8988T (cell line): Measurements from ENCODE around the gene PCSK4.
A peak's percentile ranks its signal among the peaks of the same experiment; 100 is the strongest.
"Not testable (repeated sequence)": the region's sequence is repeated elsewhere in the genome, so short reads cannot be mapped to it uniquely, and the experiment has no call there.

Source experiments
- DNase-seq: peaks from one replicate; pipeline ENCODE4 v3.0.0; 2011

Gene PCSK4

DNA sequence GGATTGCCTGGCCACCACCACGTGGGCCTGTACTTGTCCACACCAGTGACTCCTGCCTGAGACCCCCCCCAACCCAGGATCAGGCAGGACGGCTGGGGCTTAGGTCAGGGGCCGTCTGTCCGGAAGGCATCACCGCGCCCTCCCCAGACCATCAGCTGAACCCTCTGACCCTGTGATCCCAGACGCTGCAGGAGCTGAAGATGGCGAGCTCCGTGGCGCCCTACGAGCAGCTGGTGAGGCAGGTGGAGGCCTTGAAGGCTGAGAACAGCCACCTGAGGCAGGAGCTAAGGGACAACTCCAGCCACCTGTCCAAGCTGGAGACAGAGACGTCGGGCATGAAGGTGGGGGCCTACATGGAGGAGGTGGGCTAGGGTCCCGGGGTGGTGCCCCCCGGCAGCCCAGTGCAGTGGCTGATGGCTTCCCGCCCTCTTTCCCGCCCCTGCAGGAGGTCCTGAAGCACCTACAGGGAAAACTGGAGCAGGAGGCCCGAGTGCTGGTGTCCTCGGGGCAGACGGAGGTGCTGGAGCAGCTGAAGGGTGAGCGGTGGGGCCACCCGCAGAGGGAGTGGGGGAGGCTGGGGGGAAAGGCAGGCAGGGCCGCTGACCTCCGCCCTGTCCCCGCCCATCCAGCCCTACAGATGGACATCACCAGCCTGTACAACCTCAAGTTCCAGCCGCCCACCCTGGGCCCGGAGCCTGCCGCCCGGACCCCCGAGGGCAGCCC is 37.2 kb downstream of the PCSK4 start:
- no peak for DNase-seq

DNA sequence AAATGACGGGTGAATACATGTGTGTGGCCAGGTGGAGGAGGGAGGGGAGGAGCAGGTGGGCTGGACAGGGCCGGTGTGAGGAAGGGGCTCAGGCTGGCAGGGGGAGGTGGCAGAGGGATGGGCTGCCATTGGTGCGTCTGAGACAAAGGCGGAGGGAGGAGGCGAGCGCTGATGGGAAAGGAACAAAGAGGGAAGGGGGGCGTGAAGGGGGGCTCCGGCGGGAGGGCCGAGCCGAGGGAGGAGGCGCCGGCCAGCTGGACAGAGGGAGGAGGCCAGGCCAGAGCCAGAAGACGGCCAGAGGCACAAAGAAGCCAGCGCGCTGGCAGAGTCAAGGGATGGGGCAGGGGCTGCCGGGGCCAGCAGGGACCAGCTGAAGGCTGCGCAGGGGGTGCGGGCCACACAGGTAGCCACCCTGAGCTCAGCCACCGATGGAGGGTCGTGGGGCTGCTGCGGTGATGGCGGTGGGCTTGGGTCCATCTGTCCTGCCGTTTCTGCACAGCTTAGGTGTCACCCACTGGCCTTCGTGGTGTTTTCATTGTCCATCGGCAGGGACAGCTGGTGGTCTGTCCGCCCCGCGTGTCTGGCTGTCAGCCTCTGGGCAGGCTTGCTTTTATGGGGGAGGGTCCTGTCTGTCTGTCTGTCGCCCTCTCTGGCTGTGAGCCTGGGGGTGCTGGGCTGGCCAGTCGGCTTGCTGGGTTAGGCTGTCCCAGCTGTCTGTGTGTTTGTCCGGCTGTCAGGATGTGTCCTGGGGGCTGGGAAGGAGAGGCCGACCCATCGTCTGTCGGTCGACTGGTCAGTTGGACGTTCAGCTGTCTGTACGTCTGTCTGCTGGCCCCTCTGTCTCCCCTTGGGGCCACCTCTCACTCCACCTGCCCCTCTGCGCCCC is 38.0 kb downstream of the PCSK4 start:
- no peak for DNase-seq

DNA sequence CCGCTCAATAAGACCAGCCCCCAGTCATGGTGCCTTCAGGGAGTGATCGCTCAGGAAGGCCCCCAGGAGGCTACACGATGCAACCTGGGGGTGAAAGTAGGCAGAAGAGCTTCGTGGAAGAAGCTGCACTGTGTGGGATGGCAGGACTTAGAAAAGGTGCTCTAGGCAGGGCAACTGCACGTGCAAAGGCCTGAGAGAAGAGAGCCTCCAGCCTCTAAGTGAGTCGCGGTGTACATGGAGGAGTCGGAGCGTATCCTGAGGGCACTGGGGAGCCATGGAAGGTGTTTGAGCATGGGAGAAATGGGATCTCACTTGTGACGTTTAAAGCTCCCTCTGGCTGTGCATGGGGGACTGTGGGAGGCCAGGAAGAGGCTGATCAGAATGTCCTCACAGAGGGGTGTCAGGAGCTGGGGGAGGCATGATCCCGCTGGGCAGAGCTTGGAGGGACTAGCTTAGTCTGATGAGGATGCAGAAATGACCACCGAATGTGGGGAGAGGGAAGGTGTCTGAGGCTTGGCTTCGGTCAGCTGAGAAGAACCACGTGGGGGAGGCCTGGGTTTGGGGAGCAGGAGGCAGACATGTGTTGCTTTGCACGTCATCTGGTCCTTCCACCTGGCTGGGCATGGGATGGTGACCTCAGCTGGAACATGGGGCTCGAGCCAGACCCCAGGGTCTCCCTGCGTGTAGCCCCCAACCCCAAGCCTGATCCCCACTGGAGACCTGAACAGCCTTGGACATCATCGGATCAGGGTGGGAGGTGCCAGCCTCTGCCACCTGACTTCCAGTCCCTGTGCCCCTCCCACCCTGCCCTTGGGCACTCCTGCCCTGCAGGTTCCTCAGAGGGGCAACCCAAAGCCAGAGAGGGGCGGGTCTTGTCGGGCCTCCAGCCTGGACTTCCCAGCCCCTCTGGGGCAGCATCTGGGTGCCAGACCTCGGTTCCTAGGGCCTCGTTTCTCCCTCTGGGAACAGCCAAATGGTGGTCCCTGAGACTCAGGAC is 39.1 kb downstream of the PCSK4 start:
- DNase-seq: no peak

DNA sequence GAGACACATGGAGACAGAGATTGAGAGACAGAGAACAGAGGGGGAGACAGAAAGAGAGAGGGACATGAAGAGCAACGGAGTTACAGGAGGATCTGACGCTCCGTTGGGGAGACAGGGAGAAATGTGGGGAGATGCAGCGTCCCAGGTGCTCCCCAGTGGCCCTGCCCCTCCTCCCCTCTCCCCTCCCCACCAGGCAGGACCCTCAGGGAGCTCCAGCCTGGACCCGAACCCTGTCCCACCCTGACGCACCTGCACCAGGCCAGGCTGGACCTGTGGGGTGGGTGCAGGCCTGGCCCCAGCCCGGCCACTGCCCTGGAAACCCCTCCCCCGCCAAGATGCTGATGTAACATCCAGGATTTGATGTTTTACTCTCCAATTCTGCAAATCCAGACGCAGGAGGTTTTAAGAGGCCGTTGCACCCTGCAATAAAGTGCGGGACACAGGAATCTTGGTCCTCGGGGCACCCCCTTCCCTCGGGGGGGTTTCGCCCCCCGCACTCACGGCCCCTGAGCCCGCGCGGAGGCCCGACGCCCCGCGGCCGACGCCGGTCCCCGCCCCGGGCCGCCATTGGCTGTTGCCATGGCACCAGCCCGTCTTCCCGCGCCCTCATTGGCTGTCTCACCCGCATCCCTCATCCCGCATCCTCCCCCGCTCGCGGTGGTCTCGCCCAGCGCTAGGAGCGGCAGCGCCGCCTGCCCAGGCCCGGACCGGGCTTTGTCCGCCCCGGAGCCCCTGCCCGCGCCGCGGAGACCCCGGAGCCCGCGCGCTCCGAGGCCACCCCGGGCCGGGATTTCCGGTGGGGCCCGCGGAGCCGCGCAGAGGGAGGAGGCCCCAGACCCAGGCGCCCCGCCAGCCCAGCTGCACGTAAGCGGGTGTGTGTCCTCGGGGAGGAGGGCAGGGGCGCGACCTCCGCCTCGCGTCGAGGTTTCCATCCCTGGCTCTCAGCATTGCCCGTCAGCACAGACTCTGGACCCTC is 40.4 kb downstream of the PCSK4 start, which contains the start of gene APC2:
Gene APC2 (plus strand): TSS at position 655 of the 976 bp plus-strand sequence. CDS start 2,881 bp downstream, outside the sequence.
- DNase-seq: no peak

DNA sequence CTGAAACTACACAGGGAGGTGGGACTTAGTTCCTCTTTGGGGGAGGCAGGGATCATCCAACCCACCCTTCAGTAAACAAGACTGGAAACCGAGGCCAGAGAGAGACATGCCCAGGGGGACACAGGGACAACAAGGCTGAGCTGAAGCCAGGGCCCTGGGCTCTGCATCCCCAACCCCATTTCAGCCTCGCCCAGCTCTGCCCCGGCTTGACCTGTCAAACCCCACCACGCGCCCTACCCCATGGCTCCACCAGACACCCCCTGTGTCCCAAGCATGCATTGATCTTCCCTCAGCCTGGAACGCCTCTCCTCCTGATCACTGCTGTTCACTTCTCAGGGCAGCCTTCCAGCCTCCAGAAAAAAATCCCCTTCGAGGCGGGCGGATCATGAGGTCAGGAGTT is 42.2 kb downstream of the PCSK4 start:
- DNase-seq: no peak

DNA sequence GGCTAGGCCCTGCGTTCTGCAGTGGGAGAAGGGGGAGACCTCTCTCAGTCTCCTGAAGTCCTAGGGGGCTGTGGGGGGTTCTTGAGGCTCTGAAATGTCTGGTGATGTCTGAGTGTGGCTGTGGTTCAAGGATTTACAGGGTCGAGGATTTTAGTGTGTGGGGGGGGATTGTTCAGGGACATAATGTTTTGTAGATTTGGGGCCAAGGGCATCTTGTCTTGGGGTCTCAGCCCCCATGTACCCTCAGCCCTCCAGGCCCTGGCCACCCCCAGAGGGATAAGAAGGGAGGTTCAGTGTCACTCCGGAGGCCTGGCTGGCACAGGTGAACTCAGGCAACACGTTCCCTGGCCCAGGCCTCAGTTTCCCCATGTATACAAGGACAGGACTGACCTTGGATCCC is 42.6 kb downstream of the PCSK4 start:
- DNase-seq: peak; percentile 63

DNA sequence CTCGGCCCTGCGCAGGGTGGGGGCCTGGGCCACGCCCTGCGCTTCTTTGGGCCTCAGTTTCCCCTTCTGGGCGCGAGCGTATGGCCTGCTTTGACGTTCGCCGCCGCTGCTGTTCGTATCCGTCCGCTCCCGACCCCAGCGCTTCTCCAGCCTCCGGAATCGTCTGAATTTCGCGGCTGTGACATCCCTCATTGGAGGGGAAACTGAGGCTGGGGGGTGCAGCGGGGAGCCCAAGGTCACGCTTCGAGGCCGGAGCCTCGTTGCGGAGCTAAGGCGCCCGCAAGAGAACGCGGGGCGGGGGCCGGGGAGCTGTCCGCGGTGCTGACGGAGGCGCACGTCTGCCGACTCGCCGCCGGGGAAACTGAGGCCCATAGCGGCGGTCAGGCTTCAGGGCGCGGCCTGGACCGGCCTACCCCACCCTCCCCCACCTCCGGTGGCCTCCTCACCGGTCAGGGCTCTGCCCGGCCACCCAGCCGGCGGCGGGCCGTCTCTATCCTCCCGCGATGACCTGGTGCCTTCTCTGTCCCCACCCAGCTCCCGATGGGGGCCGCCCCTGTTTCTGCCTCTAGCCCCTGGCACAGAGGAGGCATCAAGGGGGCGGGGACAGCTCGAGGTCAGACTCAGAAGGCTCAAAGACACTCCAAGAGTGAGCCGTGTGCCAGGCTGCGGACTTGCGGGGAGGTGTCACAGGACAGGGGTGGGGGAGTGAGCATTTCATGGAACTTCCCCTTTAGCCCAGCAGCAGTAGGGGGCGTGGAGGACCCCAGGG is 43.3 kb downstream of the PCSK4 start:
- DNase-seq: peak; percentile 88

DNA sequence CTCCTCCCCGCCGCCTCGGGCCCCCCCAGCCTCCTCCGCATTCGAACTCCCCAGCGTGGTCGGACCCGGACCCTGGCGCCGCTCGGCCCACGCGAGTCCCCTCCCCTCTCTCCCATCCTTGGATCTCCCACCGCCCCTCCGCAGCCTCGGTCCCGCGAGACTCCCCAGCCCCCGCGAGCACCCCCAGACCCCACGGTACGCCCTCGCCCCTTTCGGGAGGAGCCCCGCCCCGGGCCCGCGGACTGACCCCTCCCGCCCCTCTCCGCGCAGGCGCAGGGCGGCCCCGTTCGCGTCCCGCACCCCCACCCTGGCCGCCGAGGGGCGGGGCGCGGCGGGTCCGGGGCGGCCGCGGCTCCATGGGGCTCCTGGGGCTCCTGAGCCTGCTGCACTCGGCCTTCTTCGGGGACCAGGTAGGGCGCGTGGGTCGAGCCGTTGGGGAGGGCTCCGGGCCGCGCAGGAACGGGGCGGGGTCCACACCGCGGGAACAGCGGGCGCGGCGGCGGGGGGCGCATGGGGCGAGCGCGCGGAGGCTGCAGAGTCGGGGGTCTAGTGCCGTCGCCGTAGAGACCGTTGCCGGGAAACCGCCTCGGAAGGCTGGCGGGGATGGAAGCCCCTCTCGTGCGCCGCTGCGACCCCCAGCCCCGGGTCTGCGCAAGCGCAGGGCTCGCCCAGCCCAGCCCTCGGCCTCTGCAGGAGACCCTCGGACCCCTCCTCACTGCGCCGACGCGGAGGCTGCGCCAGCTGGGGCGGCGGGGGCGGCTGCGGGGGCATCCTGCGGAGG is 44.0 kb downstream of the PCSK4 start:
- peak; percentile 39 for DNase-seq

DNA sequence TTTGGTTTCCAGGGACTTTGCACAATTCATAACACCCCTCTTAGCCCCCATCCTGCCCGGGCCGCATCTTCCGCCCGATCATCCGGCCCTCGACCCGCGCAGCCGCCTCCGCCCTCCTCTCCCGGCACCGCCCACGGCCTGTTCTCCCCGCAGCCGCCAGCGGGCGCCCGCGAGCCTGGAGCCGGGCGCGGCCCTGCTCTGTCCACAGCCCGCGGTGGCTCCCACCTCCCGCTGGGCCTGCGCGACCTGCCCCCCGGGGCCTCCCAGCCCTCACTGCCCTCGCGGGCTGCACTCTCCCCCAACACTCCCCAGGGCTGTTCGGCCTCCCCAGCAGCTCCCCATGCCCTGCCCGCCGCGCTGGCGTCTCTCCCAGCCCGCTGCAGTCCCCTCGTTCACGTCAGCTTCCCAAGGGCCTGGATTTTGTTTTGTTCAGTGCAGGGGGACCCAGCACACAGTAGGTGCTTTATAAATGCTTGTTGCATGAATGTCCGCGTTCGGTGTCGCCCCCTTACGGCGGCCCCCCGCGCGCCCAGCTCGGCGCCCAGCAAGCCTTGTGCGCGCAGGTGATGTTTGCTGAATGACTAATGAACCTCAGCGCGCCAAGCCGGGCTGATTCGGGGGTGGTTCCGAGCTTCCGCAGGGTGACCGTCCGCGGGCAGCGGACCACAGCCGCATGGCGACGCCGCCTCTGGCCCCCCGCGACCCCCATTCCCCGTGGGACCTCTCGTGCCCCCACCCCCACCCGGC is 44.8 kb downstream of the PCSK4 start:
- peak; percentile 99 for DNase-seq

DNA sequence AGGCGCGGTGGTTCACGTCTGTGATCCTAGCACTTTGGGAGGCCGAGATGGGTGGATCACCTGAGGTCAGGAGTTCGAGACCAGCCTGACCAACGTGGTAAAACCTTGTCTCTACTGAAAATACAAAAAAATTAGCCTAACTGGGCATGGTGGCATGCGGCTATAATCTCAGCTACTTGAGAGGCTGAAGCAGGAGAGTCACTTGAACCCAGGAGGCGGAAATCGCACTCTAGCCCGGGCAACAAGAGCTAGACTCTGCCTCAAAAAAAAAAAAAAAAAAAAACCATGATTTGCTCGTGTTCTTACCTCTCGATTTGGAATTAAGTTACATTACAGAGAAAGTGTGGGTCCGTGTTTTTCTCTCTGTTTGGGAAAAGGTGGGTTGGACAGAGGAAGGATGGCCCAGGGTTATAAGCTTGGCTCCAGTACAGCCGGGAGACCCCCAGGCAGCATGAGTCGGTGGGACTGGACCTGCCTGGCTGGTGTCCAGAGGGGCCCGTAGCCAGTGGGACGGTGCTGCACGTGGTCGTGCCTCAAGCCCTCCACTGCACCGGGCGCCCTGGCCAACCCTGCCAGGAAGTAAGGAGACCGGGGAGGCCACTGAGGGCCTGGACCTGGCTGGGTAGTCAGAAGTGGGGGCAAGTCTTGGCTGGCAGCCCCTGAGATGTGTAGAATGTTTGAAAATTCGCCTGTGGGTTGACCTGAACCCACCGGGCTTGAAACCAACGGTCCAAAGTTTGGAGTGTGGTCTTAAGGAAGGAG is 48.3 kb downstream of the PCSK4 start:
- peak; percentile 38 for DNase-seq

DNA sequence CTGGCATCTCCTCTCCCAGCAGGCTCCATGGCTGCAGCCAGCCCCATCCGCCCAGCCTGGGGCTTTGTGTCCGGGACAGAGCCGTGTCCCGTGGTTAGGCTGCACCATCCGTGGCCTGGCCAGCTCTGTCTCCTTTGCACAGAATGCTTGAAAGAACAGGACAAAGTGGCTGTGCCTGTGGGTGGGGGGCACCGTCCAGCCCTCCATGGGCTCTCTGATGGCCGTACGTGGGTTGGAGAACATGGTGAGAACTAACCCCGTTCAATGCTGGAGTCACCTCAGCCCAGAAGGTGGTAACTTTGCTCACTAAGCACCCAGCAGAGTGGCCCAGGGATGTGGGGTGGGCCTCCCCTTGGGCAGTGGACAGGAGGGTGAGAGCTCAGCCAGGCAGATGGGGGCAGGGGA is 49.1 kb downstream of the PCSK4 start:
- peak; percentile 17 for DNase-seq

DNA sequence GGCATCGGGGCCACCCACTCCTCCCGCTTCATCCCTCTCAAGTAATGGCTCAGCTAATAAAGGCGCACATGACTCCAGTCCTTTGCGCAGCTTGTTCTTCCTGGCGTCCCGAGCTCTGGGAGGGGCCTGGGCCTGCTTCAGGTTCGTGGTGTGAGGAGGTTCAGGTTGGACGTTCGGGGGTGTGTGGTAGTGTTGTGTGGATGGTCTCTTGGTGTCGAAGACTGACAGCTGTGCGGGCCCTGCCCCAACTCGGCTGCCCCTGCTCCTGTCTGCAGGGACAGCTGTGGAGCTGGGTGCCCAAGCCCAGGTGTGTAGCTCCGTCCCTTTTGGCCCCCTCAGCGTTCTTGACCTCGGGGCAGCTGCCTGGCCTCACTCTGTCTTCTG is 49.7 kb downstream of the PCSK4 start:
- no peak for DNase-seq

DNA sequence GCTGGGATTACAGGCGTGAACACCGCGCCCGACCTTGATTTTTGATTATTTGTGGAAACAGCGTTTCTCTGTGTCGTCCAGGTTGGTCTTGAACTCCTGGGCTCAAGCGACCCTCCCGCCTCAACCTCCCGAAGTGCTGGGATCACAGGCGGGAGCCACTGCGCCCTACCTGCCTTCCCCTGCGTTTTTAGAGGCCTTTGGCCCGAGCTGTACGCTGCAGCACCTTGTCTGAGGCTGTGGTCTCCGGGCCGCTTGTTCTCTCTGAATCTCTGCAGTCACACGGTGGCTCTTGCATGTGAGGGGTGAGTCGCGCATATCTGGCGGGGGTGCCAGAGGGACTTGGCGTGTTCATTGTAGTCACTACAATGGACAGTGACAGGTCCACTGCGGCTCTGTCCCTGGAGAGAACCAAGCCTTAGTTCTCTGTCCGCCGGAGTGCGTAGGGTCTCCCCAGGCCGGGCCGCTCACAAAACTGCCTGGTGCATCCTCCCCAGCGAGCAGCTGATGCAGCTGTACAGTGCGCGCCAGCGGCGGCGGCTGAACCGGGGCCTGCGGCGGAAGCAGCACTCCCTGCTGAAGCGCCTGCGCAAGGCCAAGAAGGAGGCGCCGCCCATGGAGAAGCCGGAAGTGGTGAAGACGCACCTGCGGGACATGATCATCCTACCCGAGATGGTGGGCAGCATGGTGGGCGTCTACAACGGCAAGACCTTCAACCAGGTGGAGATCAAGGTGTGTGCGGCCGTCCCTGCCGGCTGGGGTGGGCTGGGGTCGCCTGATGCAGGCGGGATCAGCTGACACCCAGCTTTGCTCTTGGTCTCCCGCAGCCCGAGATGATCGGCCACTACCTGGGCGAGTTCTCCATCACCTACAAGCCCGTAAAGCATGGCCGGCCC is 50.4 kb downstream of the PCSK4 start:
- DNase-seq: not testable (repeated sequence)

DNA sequence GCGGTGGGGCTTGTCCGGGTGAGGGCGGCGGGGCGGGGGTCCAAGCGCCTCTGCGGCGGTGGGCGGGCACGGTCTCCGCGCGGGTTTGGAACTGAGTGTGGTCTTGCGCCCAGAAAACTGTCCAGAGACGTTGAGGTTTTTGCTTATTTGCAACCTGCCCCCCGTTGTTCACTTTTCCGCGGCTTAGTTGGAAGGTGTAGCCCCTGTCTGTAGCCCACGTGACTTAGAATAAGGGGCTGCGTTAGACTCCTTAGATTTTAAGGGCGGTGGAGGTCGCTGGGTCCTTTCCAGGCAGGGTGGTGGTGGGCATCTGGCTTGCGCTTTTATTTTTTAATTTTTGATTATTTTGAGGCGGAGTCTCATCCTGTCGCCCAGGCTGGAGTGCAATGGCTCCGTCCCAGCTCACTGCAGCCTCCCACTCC is 51.2 kb downstream of the PCSK4 start:
- DNase-seq: no peak

DNA sequence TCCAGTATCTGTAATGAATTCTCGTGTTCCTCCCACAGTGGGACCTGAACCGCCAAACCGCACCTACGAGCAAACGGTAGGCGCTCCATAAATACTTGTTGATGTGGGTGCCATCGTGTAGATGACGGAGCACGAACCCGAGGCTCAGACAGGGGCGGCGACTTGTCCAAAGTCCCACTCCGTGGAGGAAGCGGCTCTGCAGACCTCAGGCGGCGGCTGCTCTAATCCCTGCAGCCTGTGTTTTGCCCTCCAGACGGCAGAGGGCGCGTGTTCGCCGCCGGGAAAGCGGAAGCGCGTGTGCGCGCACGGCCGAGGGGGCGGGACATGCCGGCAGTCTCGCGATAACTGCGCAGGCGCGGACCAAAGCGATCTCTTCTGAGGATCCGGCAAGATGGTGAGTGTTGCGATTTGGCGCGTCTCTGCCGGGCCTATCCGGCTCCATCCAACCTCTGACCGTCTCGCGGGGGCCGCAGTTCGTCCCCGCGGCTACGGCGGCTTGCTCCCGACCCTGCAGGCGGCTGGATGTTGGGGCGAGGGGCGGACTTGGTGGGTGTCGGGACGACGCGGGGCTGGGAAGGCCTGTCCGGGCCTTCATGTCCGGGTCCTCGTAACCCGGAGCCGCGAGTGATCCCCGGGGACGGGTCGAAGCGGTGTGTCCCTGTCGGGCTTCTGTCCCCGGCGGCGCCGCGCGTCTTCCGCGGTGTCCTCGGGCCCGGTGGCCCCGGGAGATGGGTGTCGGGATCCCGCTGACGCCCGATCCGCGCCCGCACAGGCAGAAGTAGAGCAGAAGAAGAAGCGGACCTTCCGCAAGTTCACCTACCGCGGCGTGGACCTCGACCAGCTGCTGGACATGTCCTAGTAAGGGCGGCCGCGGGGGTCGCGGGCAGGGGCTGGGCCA is 51.9 kb downstream of the PCSK4 start, which contains the start of gene RPS15:
Gene RPS15 (plus strand): TSS at position 362 of the 898 bp plus-strand sequence. CDS start 30 bp downstream, at position 392.
- peak; percentile 91 for DNase-seq

DNA sequence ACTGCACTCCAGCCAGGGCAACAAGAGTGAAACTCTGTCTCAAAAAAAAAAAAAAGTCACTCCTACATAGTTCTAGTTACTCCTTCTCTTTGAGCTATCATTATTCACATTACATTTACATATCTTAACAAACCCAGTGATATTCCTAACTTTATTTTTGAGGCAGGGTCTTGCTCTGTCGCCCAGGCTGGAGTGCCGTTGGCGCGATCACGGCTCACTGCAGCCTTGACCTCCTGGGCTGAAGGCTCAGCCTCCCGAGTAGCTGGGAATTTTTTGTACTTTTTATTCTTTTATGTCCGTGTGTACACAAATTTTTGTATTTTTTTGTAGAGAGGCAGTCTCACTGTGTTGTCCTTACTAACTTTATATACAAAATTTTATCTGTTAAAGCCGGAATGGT is 52.5 kb downstream of the PCSK4 start:
- DNase-seq: no peak
